IMR-90 (cell line): Measurements from ENCODE around the gene ELAVL4. TPM values are rescaled to one million over a fixed set of nuclear protein-coding genes. Genes with fewer than 3 reads are reported as not detected.

Experiments
- ATAC-seq: fragments of 200-7000 bp; cut with Tn5 transposase; 2 replicates; pipeline ENCODE4 v1.9.1; 2020; ENCODE audit warnings: low read depth, mild to moderate bottlenecking, moderate library complexity
- BruUV-seq: library from RNA; stranded (reverse); fragments of 400-500 nt; replicated peaks from 2 replicates; lab custom pipeline; 2021; lab: Mats Ljungman, UMichigan
- CTCF ChIA-PET: fragments of 300-600 bp; formaldehyde crosslinking; extraction: SDS; loops from one replicate; lab custom pipeline; 2021; ENCODE audit warnings: antibody characterized with exemption; lab: Yijun Ruan, JAX
- POLR2A ChIA-PET: fragments of 300-600 bp; sonication (Branson Sonifier 250); formaldehyde crosslinking; loops from one replicate; lab custom pipeline; 2022; ENCODE audit warnings: antibody characterized with exemption; ENCODE audit not compliant: unreplicated experiment; lab: Charles Lee
- DNase-seq: peaks from one replicate; pipeline ENCODE4 v3.0.0; 2013
- H2AFZ ChIP-seq: replicated peaks from 2 replicates; pipeline ENCODE3; 2013; ENCODE audit warnings: low read length, mild to moderate bottlenecking; ENCODE audit not compliant: poor library complexity
- H2AK5ac ChIP-seq: 2 replicates; pipeline ENCODE4 v1.6.1; 2013; ENCODE audit warnings: low read depth, low read length, inconsistent platforms
- H2AK9ac ChIP-seq: replicated peaks from 2 replicates; pipeline ENCODE3; 2013; ENCODE audit warnings: mild to moderate bottlenecking, low read depth, low read length, moderate library complexity; ENCODE audit not compliant: poor library complexity
- H2BK120ac ChIP-seq: 2 replicates; pipeline ENCODE4 v1.6.1; 2013; ENCODE audit warnings: low read depth, low read length, inconsistent platforms
- H2BK15ac ChIP-seq: 3 replicates; pipeline ENCODE4 v1.6.1; 2013; ENCODE audit warnings: low read depth, low read length, inconsistent platforms
- H2BK20ac ChIP-seq: 2 replicates; pipeline ENCODE4 v1.6.1; 2013; ENCODE audit warnings: low read depth, mild to moderate bottlenecking, inconsistent platforms, low read length, moderate library complexity
- H2BK5ac ChIP-seq: 2 replicates; pipeline ENCODE4 v1.6.1; 2013; ENCODE audit warnings: mild to moderate bottlenecking, low read depth, low read length, inconsistent platforms; ENCODE audit not compliant: poor library complexity, severe bottlenecking
- H3K14ac ChIP-seq: replicated peaks from 2 replicates; pipeline ENCODE4 v1.6.1; 2013; ENCODE audit warnings: low read depth, low read length, inconsistent platforms
- H3K18ac ChIP-seq: 2 replicates; pipeline ENCODE4 v1.6.1; 2013; ENCODE audit warnings: low read depth, low read length, control low read depth
- H3K23ac ChIP-seq: 2 replicates; pipeline ENCODE4 v1.6.1; 2013; ENCODE audit warnings: low read depth, low read length, inconsistent platforms
- H3K27ac ChIP-seq: 2 replicates; pipeline ENCODE4 v1.5.1; 2013; ENCODE audit warnings: mild to moderate bottlenecking, control low read depth, low read length; ENCODE audit not compliant: insufficient read depth
- H3K27me3 ChIP-seq: 2 replicates; pipeline ENCODE4 v1.6.1; 2013; ENCODE audit warnings: low read length; ENCODE audit not compliant: control insufficient read depth, insufficient read depth
- H3K36me3 ChIP-seq: 2 replicates; pipeline ENCODE4 v1.6.1; 2013; ENCODE audit warnings: low read length, mixed read lengths; ENCODE audit not compliant: control insufficient read depth, insufficient read depth
- H3K4ac ChIP-seq: 2 replicates; pipeline ENCODE4 v1.6.1; 2013; ENCODE audit warnings: low read depth, low read length, inconsistent platforms
- H3K4me1 ChIP-seq: 2 replicates; pipeline ENCODE4 v1.6.1; 2013; ENCODE audit warnings: low read length, mixed read lengths; ENCODE audit not compliant: control insufficient read depth, insufficient read depth
- H3K4me2 ChIP-seq: 2 replicates; pipeline ENCODE4 v1.6.1; 2013; ENCODE audit warnings: low read depth, mild to moderate bottlenecking, control low read depth, low read length, moderate library complexity
- H3K4me3 ChIP-seq: 2 replicates; pipeline ENCODE4 v1.5.1; 2013; ENCODE audit warnings: low read depth, mild to moderate bottlenecking, control low read depth, low read length, moderate library complexity; ENCODE audit not compliant: insufficient read depth
- H3K56ac ChIP-seq: 2 replicates; pipeline ENCODE4 v1.6.1; 2013; ENCODE audit warnings: low read length, inconsistent platforms; ENCODE audit not compliant: insufficient read depth; ENCODE audit errors: extremely low read depth
- H3K79me1 ChIP-seq, 2 experiments: 2 replicates each; pipeline ENCODE4 v1.6.1; 2013; ENCODE audit warnings: low read length in 2 of 2, inconsistent platforms in 1 of 2, low read depth in 1 of 2
- H3K9ac ChIP-seq: 2 replicates; pipeline ENCODE4 v1.6.1; 2013; ENCODE audit warnings: low read depth, low read length, control low read depth
- H3K9me1 ChIP-seq: 2 replicates; pipeline ENCODE4 v1.6.1; 2013; ENCODE audit warnings: low read length, inconsistent platforms; ENCODE audit not compliant: insufficient read depth
- H3K9me3 ChIP-seq: 2 replicates; pipeline ENCODE4 v1.6.1; 2013; ENCODE audit warnings: low read length; ENCODE audit not compliant: control insufficient read depth, insufficient read depth
- H4K20me1 ChIP-seq: 2 replicates; pipeline ENCODE4 v1.6.1; 2013; ENCODE audit warnings: low read length, inconsistent platforms; ENCODE audit not compliant: insufficient read depth
- H4K5ac ChIP-seq: 2 replicates; pipeline ENCODE4 v1.6.1; 2013; ENCODE audit warnings: mild to moderate bottlenecking, low read depth, low read length, control low read depth
- H4K8ac ChIP-seq, 2 experiments: 2 replicates each; pipeline ENCODE4 v1.6.1; 2013; ENCODE audit warnings: low read depth in 2 of 2, low read length in 2 of 2, control low read depth in 1 of 2, inconsistent platforms in 1 of 2
- H4K91ac ChIP-seq: 2 replicates; pipeline ENCODE4 v1.6.1; 2013; ENCODE audit warnings: low read depth, low read length, inconsistent platforms; ENCODE audit not compliant: insufficient read depth
- CEBPB ChIP-seq: IDR thresholded peaks from 2 replicates; pipeline ENCODE4 v1.6.1; 2012; ENCODE audit warnings: low read depth, low read length, improper control_type of control experiment
- CHD1 ChIP-seq: IDR thresholded peaks from 2 replicates; pipeline ENCODE4 v1.6.1; 2012; ENCODE audit warnings: low read depth, low read length, improper control_type of control experiment
- FOS ChIP-seq: fragments of 150-350 bp; IDR thresholded peaks from 2 replicates; pipeline ENCODE4 v1.6.1; 2016; ENCODE audit warnings: low read depth, low read length
- MAFK ChIP-seq: IDR thresholded peaks from 2 replicates; pipeline ENCODE4 v1.6.1; 2012; ENCODE audit warnings: low read depth, low read length, improper control_type of control experiment
- MAZ ChIP-seq: IDR thresholded peaks from 2 replicates; pipeline ENCODE4 v1.6.1; 2012; ENCODE audit warnings: low read depth, mild to moderate bottlenecking, low read length, improper control_type of control experiment, moderate library complexity, borderline replicate concordance
- MXI1 ChIP-seq: IDR thresholded peaks from 2 replicates; pipeline ENCODE4 v1.6.1; 2012; ENCODE audit warnings: low read depth, mild to moderate bottlenecking, low read length, moderate library complexity, borderline replicate concordance
- NFE2L2 ChIP-seq: fragments of 150-350 bp; IDR thresholded peaks from 2 replicates; pipeline ENCODE4 v1.6.1; 2016; ENCODE audit warnings: low read depth, mild to moderate bottlenecking, low read length
- POLR2A ChIP-seq: IDR thresholded peaks from 2 replicates; pipeline ENCODE4 v1.6.1; 2012; ENCODE audit warnings: mild to moderate bottlenecking, low read depth, low read length
- RAD21 ChIP-seq: IDR thresholded peaks from 2 replicates; pipeline ENCODE4 v1.6.1; 2012; ENCODE audit warnings: low read length, improper control_type of control experiment
- RCOR1 ChIP-seq: IDR thresholded peaks from 2 replicates; pipeline ENCODE4 v1.6.1; 2012; ENCODE audit warnings: mild to moderate bottlenecking, low read length, improper control_type of control experiment; ENCODE audit not compliant: insufficient replicate concordance
- RFX5 ChIP-seq: IDR thresholded peaks from 2 replicates; pipeline ENCODE4 v1.8.0; 2012; ENCODE audit warnings: low read depth, mild to moderate bottlenecking, low read length, moderate library complexity
- SMC3 ChIP-seq: fragments of 150-350 bp; IDR thresholded peaks from 2 replicates; pipeline ENCODE4 v1.6.1; 2016; ENCODE audit warnings: low read depth, mild to moderate bottlenecking, antibody characterized with exemption, low read length, moderate library complexity
- WGBS, 2 experiments: methylation state at CpG; one replicate each; pipeline versions ENCODE4 v1.1.5 to v1.1.7; 2013; ENCODE audit warnings: missing lambda C conversion rate in 2 of 2; ENCODE audit not compliant: insufficient read length in 1 of 2; ENCODE audit errors: extremely low coverage in 2 of 2; 5-methylcytosine and 5-hydroxymethylcytosine counted together
- dilution Hi-C: fragments of 300-500 bp; cut with HindIII; formaldehyde crosslinking; loops from one replicate; pipeline ENCODE4 v1.14.3; 2018; ENCODE audit warnings: low sequenced_read_pairs; ENCODE audit not compliant: unreplicated experiment
- in situ Hi-C: fragments of 300-500 bp; cut with MboI; formaldehyde crosslinking; loops from 3 replicates; pipeline ENCODE4 v1.14.3; 2019; ENCODE audit warnings: low sequenced_read_pairs, inconsistent platforms, mixed read lengths
- intact Hi-C: fragments of 100-400 bp; cut with micrococcal nuclease; formaldehyde crosslinking; loops from 2 replicates; pipeline ENCODE4 v1.10.0; 2022
- polyA plus RNA-seq, 3 experiments: library from polyadenylated mRNA; depleted of rRNA; stranded (reverse); fragments of >200 nt; gene quantifications; 2 replicates each; pipeline ENCODE4 v1.2.3, GENCODE V29; 2012; ENCODE audit warnings: low replicate concordance in 1 of 3
- total RNA-seq: library from RNA; depleted of rRNA; stranded (reverse); fragments of >200 nt; gene quantifications from 2 replicates; pipeline ENCODE4 v1.2.3, GENCODE V29; 2012
- TF ChIP-seq, protein P1 (sequence below): fragments of 150-350 bp; IDR thresholded peaks from 2 replicates; pipeline ENCODE4 v1.6.1; 2016; ENCODE audit warnings: low read depth, mild to moderate bottlenecking, low read length, moderate library complexity, borderline replicate concordance
- TF ChIP-seq, protein P2 (sequence below): fragments of 150-350 bp; IDR thresholded peaks from 2 replicates; pipeline ENCODE4 v1.6.1; 2017; ENCODE audit warnings: mild to moderate bottlenecking, antibody characterized with exemption, low read length, low read depth
- TF ChIP-seq, protein P3 (sequence below): conservative IDR thresholded peaks from 2 replicates; pipeline ENCODE4 v1.5.1; 2012; ENCODE audit warnings: mild to moderate bottlenecking, low read depth, low read length, improper control_type of control experiment

Gene ELAVL4
- total and polyA plus RNA-seq, 2 of the 4 experiments (the other 2 are of a cell fraction) = not detected

DNA sequence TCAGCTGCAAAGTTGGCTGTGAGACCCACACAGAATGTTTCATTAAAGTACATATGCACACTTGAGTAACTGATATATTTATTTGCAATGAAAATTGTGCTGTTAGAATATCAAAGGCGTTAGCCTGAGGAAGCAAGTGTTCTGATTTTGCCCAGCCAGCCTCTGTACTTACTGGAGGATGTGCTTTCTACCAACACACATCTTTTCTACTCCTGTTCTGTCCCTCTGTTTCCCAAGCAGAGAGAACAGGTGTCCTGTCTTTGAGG, 31.4 kb downstream of the ELAVL4 start:
- ChIA-PET CTCF (no interaction called here), POLR2A (no interaction called here)
- Histone ChIP-seq H2BK120ac (no peak overlapping the region), H2BK15ac (no peak overlapping the region), H2BK20ac (no peak overlapping the region), H3K4me1 (no peaks in the 10 kb centered on the region), H3K79me1 (no peaks in the 10 kb centered on the region), H3K36me3 (no peaks in the 10 kb centered on the region), H2AFZ (no peak overlapping the region), H3K9me3 (peaks cover 3% of the 10 kb centered on the region), H2AK5ac (no peak overlapping the region), H4K20me1 (no peaks in the 10 kb centered on the region), H3K27ac (no peak overlapping the region), H4K8ac (no peak overlapping the region), H3K23ac (no peak overlapping the region), H3K18ac (no peak overlapping the region), H3K4me2 (no peak overlapping the region), H3K9me1 (no peaks in the 10 kb centered on the region), H2BK5ac (no peak overlapping the region), H3K9ac (no peak overlapping the region), H3K4me3 (no peak overlapping the region), H3K4ac (no peak overlapping the region), H3K14ac (no peak overlapping the region), H4K5ac (no peak overlapping the region), H3K27me3 (no peaks in the 10 kb centered on the region), H4K91ac (no peak overlapping the region), H2AK9ac (no peak overlapping the region), H3K56ac (no peak overlapping the region)
- intact Hi-C loops = no loop called here
- in situ Hi-C loops = no loop called here
- ATAC-seq (no peak), DNase-seq (no peak)
- no TSS peak for BruUV-seq
- dilution Hi-C loops = no loop called here
- TF ChIP-seq CEBPB = no peak
- no peak for TF ChIP-seq MAFK
- no peak for TF ChIP-seq RFX5
- no peak for TF ChIP-seq SMC3
- TF ChIP-seq, protein P1, sequence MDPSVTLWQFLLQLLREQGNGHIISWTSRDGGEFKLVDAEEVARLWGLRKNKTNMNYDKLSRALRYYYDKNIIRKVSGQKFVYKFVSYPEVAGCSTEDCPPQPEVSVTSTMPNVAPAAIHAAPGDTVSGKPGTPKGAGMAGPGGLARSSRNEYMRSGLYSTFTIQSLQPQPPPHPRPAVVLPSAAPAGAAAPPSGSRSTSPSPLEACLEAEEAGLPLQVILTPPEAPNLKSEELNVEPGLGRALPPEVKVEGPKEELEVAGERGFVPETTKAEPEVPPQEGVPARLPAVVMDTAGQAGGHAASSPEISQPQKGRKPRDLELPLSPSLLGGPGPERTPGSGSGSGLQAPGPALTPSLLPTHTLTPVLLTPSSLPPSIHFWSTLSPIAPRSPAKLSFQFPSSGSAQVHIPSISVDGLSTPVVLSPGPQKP = no peak
- no peak for TF ChIP-seq MAZ
- TF ChIP-seq RAD21 = no peak
- TF ChIP-seq POLR2A = no peak
- no peak for TF ChIP-seq CHD1
- TF ChIP-seq NFE2L2 = no peak
- no peak for TF ChIP-seq FOS
- TF ChIP-seq, protein P2, sequence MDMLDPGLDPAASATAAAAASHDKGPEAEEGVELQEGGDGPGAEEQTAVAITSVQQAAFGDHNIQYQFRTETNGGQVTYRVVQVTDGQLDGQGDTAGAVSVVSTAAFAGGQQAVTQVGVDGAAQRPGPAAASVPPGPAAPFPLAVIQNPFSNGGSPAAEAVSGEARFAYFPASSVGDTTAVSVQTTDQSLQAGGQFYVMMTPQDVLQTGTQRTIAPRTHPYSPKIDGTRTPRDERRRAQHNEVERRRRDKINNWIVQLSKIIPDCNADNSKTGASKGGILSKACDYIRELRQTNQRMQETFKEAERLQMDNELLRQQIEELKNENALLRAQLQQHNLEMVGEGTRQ = no peak
- TF ChIP-seq RCOR1 = no peak
- TF ChIP-seq MXI1 = no peak
- TF ChIP-seq, protein P3, sequence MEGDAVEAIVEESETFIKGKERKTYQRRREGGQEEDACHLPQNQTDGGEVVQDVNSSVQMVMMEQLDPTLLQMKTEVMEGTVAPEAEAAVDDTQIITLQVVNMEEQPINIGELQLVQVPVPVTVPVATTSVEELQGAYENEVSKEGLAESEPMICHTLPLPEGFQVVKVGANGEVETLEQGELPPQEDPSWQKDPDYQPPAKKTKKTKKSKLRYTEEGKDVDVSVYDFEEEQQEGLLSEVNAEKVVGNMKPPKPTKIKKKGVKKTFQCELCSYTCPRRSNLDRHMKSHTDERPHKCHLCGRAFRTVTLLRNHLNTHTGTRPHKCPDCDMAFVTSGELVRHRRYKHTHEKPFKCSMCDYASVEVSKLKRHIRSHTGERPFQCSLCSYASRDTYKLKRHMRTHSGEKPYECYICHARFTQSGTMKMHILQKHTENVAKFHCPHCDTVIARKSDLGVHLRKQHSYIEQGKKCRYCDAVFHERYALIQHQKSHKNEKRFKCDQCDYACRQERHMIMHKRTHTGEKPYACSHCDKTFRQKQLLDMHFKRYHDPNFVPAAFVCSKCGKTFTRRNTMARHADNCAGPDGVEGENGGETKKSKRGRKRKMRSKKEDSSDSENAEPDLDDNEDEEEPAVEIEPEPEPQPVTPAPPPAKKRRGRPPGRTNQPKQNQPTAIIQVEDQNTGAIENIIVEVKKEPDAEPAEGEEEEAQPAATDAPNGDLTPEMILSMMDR = no peak
- WGBS, 2 experiments = no CpG with 5 or more reads among the region's 1 CpG
